HL-60 (cell line): ENCODE data around the gene PPP2R5D.

Source experiments
- DNase-seq, 2 experiments: peaks; one replicate each; pipeline ENCODE4 v3.0.0-alpha.2; 2010 to 2020; ENCODE audit warnings: low read depth in 1 of 2, low spot score in 1 of 2
- H3K27ac ChIP-seq: fragments of 250-450 bp; sonication (Bioruptor Pico); replicated peaks from 2 replicates; pipeline ENCODE4 v1.5.1; 2020; ENCODE audit warnings: mild to moderate bottlenecking, moderate library complexity
- H3K27me3 ChIP-seq: fragments of 250-450 bp; sonication (Bioruptor Pico); 2 replicates; pipeline ENCODE4 v1.5.1; 2021; ENCODE audit warnings: mild to moderate bottlenecking, moderate library complexity; ENCODE audit not compliant: insufficient read depth, poor library complexity, severe bottlenecking
- H3K4me3 ChIP-seq: replicated peaks from 2 replicates; pipeline ENCODE4 v1.5.1; 2011; ENCODE audit warnings: mild to moderate bottlenecking, control low read depth, low read length; ENCODE audit not compliant: insufficient read depth
- GABPA ChIP-seq: IDR thresholded peaks from 2 replicates; pipeline ENCODE4 v1.6.1; 2012; ENCODE audit warnings: low read depth
- POLR2AphosphoS5 ChIP-seq: IDR thresholded peaks from 2 replicates; pipeline ENCODE4 v1.6.1; 2012; ENCODE audit warnings: low read depth
- SPI1 ChIP-seq: IDR thresholded peaks from 2 replicates; pipeline ENCODE4 v1.6.1; 2012; ENCODE audit warnings: low read depth, mild to moderate bottlenecking, borderline replicate concordance
- TF ChIP-seq, protein P1 (sequence below): IDR thresholded peaks from one replicate; pipeline ENCODE4 v1.5.1; 2011; ENCODE audit warnings: low read length, control low read depth, inconsistent platforms; ENCODE audit not compliant: insufficient read depth
- TF ChIP-seq, protein P2 (sequence below): IDR thresholded peaks from 2 replicates; pipeline ENCODE4 v1.6.1; 2012; ENCODE audit warnings: low read depth; ENCODE audit not compliant: insufficient replicate concordance

The PPP2R5D gene

DNA sequence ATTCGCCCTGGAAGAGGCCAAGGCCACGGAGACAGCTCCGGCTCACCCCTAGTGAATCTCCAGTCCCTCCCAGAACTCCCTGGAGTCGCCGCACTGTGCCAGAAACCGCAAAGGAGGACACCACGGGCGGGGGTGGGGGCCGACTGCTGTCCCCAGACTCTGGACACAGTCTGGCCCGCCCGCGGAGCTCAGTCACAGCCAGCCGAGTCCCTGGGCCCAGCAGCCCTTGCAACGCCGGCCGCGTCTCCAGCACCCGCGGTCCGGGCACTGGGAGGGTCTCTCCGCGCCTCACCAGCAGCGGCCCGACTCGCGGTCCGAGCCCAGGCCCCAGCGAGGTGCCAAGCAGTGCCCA is 5.9 kb upstream of the PPP2R5D start:
- Histone ChIP-seq H3K27me3 (no peaks in the 10 kb centered on the region), H3K4me3 (peak overlapping the region; percentile 87), H3K27ac (peak overlapping the region; percentile 74)
- TF ChIP-seq SPI1 (no peak), POLR2AphosphoS5 (no peak), GABPA (no peak)
- TF ChIP-seq, protein P1, sequence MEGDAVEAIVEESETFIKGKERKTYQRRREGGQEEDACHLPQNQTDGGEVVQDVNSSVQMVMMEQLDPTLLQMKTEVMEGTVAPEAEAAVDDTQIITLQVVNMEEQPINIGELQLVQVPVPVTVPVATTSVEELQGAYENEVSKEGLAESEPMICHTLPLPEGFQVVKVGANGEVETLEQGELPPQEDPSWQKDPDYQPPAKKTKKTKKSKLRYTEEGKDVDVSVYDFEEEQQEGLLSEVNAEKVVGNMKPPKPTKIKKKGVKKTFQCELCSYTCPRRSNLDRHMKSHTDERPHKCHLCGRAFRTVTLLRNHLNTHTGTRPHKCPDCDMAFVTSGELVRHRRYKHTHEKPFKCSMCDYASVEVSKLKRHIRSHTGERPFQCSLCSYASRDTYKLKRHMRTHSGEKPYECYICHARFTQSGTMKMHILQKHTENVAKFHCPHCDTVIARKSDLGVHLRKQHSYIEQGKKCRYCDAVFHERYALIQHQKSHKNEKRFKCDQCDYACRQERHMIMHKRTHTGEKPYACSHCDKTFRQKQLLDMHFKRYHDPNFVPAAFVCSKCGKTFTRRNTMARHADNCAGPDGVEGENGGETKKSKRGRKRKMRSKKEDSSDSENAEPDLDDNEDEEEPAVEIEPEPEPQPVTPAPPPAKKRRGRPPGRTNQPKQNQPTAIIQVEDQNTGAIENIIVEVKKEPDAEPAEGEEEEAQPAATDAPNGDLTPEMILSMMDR = no peak
- TF ChIP-seq, protein P2, sequence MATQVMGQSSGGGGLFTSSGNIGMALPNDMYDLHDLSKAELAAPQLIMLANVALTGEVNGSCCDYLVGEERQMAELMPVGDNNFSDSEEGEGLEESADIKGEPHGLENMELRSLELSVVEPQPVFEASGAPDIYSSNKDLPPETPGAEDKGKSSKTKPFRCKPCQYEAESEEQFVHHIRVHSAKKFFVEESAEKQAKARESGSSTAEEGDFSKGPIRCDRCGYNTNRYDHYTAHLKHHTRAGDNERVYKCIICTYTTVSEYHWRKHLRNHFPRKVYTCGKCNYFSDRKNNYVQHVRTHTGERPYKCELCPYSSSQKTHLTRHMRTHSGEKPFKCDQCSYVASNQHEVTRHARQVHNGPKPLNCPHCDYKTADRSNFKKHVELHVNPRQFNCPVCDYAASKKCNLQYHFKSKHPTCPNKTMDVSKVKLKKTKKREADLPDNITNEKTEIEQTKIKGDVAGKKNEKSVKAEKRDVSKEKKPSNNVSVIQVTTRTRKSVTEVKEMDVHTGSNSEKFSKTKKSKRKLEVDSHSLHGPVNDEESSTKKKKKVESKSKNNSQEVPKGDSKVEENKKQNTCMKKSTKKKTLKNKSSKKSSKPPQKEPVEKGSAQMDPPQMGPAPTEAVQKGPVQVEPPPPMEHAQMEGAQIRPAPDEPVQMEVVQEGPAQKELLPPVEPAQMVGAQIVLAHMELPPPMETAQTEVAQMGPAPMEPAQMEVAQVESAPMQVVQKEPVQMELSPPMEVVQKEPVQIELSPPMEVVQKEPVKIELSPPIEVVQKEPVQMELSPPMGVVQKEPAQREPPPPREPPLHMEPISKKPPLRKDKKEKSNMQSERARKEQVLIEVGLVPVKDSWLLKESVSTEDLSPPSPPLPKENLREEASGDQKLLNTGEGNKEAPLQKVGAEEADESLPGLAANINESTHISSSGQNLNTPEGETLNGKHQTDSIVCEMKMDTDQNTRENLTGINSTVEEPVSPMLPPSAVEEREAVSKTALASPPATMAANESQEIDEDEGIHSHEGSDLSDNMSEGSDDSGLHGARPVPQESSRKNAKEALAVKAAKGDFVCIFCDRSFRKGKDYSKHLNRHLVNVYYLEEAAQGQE = no peak
- no peak for DNase-seq

DNA sequence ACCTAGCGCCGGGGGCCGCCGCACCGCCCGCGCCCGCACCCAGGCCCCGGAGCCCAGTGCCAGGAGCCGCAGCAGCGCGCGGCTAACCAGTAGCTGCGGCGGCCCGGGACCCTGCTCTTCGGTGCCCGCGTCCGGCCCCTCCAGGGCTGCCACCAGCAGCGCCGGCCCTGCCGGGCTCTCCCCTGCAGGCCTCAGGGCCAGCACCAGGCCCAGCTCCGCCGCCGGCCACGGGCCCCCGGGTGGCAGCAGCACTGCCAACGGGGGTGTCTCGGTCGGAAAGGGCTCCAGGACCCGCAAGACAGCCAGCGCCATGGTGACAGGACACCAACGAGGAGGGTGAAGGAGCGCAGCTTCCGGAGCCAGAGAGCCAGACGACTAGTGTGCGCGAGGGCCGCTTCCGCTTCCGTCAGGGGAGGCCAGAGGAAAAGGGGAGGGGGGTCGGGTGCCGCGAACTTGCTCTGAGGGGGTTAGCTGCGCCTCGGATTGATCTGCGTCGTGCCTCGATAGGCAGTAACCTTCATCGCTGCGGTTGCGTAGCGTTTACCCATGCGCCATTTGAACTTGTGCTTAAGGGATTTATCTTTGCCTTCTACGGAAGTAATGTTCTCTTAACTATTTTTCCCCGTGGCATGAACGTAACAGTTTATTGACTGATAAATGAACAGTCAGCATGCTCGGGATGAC is 5.4 kb upstream of the PPP2R5D start, which contains the start of gene PEX6:
PEX6 (minus strand) TSS at position 343 of the 684 bp plus-strand sequence; CDS start at position 312, 31 bp downstream.
- peak; percentile 96 to 97 for DNase-seq
- H3K4me3 ChIP-seq = peak within 1 kb of the TSS; percentile 87
- TF ChIP-seq GABPA = peak; percentile 83
- peak; percentile 60; the same call in 1 of the 2 replicates for TF ChIP-seq SPI1
- peak; percentile 92; the same call in 1 of the 2 replicates for TF ChIP-seq POLR2AphosphoS5
- TF ChIP-seq, protein P2 = no peak
- no peaks in the 10 kb centered on the region for H3K27me3 ChIP-seq
- H3K27ac ChIP-seq = peak within 1 kb of the TSS; percentile 74

DNA sequence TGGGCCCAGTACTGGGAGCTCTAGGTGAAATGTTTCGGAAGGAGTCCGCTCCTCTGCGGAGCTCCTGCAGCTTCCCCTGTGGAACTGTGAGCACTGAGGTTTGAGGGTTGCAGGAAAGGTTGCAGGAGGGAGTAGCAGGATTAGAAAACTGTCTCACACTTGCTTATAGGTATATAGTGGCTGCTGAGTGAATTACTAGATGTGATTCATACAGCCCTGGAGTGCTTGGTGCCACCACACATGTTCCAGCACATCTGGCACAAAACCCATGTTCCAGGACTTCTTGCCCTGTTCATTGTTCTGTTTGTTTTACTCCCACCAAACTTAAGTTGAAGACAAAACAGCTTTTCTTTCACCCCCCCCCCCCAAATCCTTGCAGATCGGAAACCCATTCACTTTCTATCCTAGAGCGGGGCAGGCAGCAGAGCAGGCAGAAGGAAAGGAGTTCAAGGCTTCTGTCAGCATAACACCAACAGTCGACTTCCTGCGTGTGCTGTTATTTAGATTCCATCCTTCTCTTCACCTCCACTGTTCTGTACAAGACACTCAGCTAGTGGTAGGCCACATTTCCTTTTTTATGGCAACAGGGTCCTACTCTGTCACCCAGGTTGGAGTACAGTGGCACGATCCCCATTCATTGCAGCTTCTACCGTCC is 4.7 kb upstream of the PPP2R5D start:
- peak overlapping the region; percentile 87 for H3K4me3 ChIP-seq
- H3K27me3 ChIP-seq = no peaks in the 10 kb centered on the region
- no peak for TF ChIP-seq GABPA
- TF ChIP-seq, protein P2 = no peak
- no peak for TF ChIP-seq SPI1
- TF ChIP-seq, protein P1 = no peak
- TF ChIP-seq POLR2AphosphoS5 = no peak
- no peak for DNase-seq
- H3K27ac ChIP-seq = peak overlapping the region; percentile 74
